ENCODE data around the gene CELSR2. TPM values are rescaled to one million over a fixed set of nuclear protein-coding genes. Genes with fewer than 3 reads are reported as not detected.

The CELSR2 gene
- total and polyA plus RNA-seq, 2 of the 8 experiments (the other 6 are each of a cell fraction or from before 2014, with no cell fraction given): 12.0 to 27.7 TPM

- TF ChIP-seq BCL11A (IDR thresholded peaks at IDR 0.05; ENCODE audit: low read depth in 2 of 2, low read length in 2 of 2): no peak
Measured at GRCh38 chr1:109266965-109267364, 17.6 kb downstream of the CELSR2 start (continued).

All from H1 (cell line).